T1000 (cell line): ENCODE results near the gene MLH3.
"Not testable (repeated sequence)": the region's sequence is repeated elsewhere in the genome, so short reads cannot be mapped to it uniquely, and the experiment has no call there.

Experiments
- DNase-seq: peaks from one replicate; lab custom pipeline; 2025; ENCODE audit warnings: mixed read lengths; lab: John Stamatoyannopoulos, UW

The MLH3 gene

DNA sequence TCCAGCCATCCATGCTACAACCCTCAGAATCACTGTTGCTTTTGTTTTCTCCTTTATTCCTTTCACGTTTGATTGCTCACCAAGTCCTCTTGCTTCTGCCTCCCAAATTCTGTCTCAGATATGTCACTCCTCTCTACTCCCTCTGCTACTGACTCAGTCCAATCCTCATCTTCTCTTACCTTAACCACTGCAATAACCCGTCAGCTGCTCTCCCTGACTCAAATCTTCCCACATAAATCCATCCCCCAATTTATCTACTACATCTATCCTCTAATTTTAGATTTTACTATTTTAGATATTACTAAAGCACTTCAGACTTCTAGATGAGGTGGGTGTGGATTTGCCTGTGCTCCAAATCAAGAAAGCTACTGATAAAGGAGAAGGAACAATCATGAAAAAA is 25.4 kb downstream of the MLH3 start:
- no peak for DNase-seq

DNA sequence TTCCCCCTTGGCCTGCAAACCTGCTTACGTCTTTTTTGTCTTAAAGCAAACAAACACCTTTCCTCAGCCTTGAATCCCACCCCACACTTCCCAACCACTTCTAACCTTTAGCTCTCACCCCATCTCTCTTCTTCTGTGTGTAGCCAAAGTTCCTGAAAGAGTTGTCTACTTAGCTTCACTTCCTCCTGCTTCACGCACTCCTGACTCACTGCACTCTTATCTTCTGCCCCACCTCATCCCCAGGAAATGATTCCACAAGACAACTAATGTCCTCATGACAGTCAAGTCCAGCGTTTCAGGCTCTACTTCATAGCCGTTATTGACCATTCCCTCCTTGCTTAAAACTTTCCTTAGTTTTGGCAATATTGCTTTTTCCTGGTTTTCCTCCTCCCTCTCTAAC is 26.2 kb downstream of the MLH3 start:
- DNase-seq, result no peak

- DNase-seq, result no peak
Measured at GRCh38 chr14:75023108-75023507, 28.2 kb downstream of the MLH3 start.

DNA sequence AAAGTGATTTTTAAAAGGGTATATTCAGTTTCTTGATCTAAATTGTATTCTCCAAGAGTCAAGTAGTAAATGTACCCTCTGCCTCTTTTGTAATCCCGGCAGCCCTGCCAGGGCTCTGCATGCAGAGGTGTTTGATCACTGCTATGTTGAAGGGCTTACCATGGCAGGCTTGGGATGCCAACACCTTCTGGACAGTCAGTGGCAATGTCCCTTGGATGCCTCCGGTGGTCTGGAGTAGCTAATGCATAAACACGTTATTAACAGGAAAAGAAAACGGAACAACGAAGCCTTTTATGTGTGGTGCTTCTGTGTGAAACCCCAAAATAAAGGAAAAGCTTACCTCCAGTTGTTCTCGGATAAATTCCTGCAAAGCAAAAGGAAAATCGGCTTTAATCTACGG is 28.6 kb downstream of the MLH3 start:
- DNase-seq, result no peak

DNA sequence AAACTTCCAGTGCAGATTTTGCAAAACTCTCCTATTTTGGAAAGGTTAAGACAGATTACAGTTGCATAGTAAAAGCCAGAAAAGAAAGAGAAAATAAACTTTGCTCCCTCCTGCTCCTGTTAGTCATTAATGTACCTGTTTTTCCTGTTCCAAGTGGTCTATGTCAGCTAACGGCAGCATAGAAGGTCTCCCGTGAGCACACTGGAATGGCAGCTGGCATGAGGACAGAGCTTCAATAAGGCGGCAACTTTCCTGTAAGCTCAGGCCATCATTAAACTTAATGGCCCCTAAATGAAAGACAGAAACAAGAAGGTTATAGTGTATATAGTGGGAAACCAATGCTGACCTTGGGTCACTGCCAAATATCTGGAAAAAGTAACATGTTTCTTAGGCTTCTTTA is 32.6 kb downstream of the MLH3 start:
- DNase-seq, result no peak

- no peak for DNase-seq
Measured at GRCh38 chr14:75016815-75017214, 34.5 kb downstream of the MLH3 start.

DNA sequence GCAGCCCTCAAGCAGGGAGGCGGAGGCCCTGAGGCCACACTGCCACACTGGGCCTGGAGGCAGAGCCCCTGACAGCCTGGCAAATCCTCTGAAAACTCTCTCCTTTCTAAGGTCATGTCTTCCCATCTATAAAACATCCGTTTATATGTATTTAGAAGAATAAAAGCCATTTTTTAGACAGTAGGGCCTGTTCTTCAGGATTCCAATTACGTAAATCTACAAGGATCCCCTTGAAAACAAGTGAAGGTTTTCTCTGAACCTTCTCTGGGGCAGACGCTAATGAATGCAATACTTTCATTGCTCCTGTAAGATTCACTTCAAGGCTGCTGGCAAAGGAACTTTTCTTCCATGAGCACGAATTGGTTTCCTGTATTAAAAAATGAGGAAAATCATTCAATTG is 35.8 kb downstream of the MLH3 start:
- DNase-seq, result no peak

GRCh38 chr14:75013290-75013689 is 38.0 kb downstream of the MLH3 start:
- no peak for DNase-seq

- no peak for DNase-seq
Measured at GRCh38 chr14:75011356-75011994, 39.8 kb downstream of the MLH3 start.

DNA sequence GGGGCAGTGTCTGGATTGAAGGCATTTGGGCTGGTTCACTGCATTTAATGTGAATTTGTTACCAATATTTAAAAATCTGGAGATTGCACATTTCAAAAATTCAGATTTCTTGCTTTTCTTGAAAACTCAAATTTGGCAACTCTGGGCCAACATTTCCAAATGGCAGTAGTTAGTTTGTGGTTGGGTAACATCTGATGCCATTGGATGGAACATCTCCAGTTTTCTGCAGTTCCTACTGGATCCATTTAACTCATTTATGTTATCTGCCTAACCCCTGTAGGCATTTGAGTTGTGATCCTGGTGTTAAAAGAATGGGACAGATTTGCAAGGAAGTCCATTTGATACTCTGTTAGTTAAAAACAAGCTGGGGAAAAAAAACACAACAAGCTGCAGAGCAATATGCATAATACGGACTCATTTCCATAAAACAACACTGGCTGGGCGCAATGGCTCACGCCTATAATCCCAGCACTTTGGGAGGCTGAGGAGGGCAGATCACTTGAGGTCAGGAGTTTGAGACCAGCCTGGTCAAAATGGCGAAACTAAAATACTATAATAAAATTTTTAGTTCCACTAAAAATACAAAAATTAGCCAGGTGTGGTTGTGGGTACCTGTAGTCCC is 40.7 kb downstream of the MLH3 start:
- no peak for DNase-seq

GRCh38 chr14:75009176-75009575 is 42.1 kb downstream of the MLH3 start:
- DNase-seq, result no peak

DNA sequence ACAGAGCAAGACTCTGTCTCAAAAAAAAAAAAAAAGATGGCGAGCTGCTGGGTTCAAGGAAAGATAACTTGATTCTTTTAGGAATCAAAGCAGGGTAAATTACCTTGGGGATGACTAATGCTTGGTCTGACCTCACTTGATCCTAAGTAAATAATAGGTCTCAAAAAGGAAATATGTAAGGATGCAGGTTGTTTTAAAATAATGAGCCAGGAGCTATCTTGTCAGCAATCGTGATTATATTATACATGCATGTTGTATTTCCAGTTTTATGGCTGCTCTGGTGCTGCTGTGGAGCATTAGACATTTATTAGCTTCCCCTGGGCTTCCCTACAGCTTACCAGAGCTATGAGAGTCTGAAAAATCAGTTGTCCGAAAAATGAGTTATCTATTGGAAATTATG is 45.9 kb downstream of the MLH3 start:
- no peak for DNase-seq

- no peak for DNase-seq
Measured at GRCh38 chr14:75003250-75004027, 47.8 kb downstream of the MLH3 start.

DNA sequence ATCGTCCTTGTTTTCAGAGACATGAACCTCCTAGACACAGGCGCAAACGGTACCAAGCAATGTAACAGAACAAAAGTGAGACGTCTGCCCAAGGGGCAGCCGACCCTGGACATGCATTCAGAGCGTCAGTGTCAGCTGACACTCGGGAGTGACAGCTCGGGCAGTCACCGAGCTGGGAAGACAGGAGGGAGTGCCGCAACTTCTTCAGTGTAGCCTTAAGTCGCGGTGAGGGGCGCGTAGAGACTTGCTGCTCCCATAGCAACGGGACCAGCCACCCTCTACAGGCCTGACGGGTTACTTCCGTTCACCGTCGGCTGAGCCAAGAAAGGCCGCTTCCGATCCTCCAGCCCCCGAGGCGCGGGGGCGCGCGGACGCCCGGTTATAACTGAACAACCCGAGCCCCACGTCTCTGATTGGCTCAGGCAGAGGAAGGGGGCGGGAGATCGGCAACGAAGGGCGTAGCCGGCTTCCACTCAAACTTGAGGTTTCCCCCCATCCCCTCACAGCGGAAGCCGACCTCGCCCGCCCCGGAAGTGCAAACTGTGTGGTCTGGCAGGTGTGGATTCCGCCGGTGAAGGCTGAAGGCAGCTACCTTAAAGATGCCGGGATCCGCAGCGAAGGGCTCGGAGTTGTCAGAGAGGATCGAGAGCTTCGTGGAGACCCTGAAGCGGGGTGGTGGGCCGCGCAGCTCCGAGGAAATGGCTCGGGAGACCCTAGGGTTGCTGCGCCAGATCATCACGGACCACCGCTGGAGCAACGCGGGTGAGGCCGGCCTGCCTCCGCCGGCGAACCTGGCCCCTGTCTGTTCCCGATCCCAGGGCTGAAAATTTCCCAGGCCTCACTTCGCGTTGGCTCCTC is 48.6 kb downstream of the MLH3 start, which contains the start of gene EIF2B2:
TSS of gene EIF2B2 (plus strand) at position 530 of the 858 bp plus-strand sequence. CDS start at position 600, 70 bp downstream.
- peak; percentile 95 for DNase-seq

DNA sequence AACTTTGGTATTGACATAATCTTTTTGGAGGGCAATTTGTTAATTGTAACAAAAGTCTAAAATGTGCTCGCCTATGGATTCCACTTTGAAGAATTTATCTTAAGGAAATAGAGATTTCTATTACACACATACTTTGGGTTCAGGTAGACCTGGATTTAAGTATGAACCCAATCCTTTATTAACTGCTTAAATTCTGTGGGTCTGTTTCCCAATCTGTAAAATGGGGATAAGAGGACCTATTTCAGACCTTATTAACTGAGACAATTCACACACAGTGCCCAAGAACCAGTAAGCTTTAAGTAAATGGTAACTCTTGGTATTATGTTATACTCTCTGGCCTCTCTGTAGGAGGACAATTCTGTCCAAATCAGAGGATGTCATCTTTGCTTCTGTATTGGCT is 49.4 kb downstream of the MLH3 start:
- no peak for DNase-seq

DNA sequence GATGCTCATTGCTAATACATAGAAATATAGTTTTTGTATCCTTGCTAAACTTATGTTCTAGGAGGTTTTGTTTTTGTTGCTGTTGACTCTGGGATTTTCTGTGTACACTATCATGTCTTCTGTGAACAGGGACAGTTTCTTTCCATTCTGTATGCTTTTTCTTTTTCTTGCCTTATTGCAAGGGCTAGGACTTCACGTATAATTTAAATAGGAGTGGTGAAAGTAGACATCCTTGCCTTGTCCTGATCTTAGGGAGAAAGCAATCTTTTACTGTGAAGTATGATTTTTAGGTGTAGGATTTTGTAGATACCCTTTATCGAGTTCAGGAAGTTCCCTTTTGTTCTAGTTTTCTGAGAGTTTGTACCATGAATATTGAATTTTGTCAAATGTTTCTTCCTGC is 50.0 kb downstream of the MLH3 start:
- DNase-seq, result no peak

DNA sequence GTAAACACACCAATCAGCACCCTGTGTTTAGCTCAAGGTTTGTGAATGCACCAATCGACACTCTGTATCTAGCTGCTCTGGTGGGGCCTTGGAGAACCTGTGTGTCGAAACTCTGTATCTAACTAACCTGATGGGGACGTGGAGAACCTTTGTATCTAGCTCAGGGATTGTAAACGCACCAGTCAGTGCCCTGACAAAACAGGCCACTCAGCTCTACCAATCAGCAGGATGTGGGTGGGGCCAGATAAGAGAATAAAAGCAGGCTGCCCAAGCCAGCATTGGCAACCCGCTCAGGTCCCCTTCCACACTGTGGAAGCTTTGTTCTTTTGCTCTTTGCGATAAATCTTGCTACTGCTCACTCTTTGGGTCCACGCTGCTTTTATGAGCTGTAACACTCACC is 55.5 kb downstream of the MLH3 start:
- not testable (repeated sequence) for DNase-seq

DNA sequence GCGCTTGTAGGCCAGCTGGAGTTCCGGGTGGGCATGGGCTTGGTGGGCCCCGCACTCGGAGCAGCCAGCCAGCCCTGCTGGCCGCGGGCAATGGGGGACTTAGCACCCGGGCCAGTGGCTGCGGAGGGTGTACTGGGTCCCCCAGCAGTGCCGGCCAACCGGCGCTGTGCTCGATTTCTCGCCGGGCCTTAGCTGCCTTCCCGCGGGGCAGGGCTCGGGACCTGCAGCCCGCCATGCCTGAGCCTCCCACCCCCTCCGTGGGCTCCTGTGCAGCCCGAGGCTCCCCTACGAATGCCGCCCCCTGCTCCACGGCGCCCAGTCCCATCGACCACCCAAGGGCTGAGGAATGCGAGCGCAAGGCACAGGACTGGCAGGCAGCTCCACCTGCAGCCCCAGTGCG is 57.1 kb downstream of the MLH3 start:
- DNase-seq, result not testable (repeated sequence)

DNA sequence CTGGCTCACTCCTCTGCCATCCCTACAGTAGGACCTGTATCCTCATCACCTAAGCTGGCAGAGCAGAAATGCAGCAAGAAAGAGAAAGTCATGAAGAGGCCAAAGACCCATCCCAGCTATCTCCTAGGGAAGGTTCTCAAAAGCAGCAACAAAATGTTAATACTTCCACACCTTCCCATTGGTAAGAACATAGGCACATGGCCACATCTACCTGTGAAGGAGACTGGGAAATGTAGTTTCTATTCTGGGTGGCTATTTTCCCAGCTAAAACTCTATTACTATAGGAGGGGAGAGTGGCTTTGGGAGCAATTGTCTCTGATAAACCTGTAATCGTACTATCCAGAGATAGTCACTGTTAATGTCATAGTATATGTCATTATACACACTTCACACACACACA is 62.3 kb downstream of the MLH3 start:
- no peak for DNase-seq

DNA sequence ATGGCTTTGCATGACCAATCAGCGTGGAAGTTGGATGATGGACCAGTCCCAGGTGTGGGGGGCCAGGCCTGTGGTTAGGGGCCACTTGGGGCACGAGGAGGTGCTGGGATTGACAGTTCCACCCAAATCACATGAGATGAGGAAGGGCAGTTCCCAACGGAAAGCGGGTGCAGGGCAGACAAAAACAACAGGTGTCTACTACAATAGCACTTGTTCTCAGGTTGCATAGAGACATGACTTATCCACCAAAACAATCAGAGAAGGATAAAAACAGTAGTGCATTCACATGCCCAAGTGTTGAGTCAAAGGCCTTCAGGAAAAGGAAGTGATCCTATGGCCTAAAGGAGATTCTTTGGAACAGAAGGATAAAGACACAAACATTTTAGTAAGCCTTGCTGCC is 63.1 kb downstream of the MLH3 start:
- no peak for DNase-seq

- no peak for DNase-seq
Measured at GRCh38 chr14:74985806-74986205, 65.5 kb downstream of the MLH3 start.

- DNase-seq, result no peak
Measured at GRCh38 chr14:74985028-74985310, 66.3 kb downstream of the MLH3 start.
